ENCODE data around the gene CD226. TPM values are rescaled to one million over a fixed set of nuclear protein-coding genes. Genes with fewer than 3 reads are reported as not detected.
A peak's percentile ranks its signal among the peaks of the same experiment; 100 is the strongest.
"Not testable (repeated sequence)": the region's sequence is repeated elsewhere in the genome, so short reads cannot be mapped to it uniquely, and the experiment has no call there.

Gene CD226
- polyA plus RNA-seq, 3 donors: 2.5 to 4.0 (median 3.3) TPM

DNA sequence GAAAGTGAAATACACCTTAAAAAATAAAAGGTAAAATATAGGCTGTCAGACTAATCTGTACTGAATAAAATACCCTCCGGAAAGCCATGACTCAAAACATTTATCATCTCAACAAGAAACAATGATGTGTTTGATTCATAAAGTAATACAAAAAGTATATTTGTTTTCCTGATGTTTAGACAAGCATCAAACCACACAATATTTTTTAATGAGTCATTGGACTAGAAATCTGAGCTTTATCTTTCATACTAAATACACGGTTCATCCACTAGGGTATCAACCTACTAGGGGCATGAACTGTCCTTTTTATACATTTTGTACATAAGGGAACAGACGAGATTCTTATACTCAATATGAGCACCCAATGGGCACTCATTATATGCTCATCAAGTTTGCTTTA, 31.3 kb downstream of the CD226 start:
- DNase-seq (ENCODE audit: low read depth in 3 of 3, low spot score in 2 of 3): no peak

DNA sequence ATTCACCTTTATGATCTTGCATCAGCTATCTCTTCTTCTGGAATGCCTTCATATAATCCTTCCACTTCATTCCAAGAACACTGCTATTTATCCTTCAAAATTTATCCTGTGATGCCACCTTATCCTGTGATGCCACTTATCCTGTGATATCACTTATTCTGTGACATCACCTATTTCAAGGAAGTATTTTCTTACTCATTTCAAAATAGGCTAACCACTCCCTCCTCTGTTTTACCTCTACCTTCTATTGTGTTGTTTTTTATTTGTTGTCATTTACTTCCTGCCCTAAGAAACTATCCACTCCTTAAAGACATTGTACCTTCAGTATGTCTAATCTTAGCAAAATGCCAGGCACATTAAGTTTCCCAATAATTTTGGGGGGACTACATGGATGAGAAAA, 38.8 kb downstream of the CD226 start:
- no peak for DNase-seq (ENCODE audit: low read depth in 3 of 3, low spot score in 2 of 3)

DNA sequence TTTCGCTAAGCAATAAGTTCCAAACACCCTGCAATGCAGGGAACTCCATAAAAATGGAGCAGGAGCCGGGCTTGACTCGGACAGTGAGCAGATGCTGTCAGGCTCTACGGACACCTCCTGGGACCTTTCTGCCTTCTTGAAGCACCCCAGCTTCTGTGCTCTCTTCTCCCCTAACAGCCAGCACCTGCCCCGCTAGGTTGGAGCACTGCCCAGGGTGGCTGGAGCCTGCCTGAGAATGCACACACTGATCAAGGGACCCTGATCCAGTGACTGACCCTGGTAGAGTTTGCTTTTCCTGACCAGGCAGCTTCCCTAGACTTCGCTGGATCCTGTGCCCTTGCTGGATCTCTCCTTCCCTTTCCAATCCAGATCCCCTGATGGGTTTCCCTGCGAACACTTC, 40.9 kb downstream of the CD226 start:
- no peak for DNase-seq (ENCODE audit: low read depth in 3 of 3, low spot score in 2 of 3)

DNA sequence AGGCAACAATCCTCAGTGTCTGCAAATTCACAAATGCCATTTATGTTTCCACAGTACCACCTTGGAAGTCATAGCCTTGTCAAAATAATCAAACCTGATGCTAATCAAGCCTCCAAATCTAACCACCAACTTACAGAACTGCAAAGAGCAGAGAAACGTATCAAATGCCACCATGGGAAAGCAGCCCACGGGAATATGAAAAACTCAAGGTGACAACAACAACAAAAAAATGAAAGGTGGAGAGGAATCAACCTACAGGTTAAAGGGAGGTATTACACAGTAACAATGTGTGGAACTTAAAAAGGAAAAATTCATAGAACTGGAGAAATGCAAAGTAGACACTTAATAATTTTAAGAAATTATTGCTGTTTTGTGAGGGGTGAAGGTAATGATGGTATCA, 46.7 kb downstream of the CD226 start:
- no peak for DNase-seq (ENCODE audit: low read depth in 3 of 3, low spot score in 2 of 3)

DNA sequence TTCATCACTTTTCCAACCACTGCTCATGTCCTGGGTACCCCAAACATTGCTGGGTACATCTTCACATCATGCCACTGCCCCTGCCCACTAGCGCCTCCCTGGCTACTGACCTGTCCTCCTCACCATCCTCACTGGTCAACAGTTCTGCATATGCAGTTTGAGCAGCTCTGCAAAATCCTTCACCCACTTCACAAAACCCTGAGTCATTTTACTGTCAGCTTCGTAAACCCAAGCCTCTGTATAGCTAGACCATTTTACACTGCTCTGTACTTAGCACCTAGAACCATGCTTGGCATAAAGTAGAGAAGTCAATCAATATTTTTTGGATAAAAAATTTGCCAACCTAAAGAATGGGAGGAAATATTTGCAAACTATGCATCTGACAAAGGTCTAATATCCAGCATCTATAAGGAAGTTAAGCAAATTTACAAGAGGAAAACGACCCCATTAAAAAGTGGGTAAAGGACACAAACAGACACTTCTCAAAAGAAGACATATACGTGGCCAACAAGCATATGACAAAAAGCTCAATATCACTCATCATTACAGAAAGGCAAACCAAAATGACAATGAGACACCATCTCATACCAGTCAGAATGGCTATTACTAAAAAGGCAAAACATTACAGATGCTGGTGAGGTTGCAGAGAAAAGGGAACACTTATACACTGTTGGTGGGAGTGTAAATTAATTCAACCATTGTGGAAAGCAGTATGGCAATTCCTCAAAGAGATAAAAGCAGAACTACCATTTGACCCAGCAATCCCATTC, 48.3 kb downstream of the CD226 start:
- not testable (repeated sequence) for DNase-seq (ENCODE audit: low read depth in 3 of 3, low spot score in 2 of 3)

DNA sequence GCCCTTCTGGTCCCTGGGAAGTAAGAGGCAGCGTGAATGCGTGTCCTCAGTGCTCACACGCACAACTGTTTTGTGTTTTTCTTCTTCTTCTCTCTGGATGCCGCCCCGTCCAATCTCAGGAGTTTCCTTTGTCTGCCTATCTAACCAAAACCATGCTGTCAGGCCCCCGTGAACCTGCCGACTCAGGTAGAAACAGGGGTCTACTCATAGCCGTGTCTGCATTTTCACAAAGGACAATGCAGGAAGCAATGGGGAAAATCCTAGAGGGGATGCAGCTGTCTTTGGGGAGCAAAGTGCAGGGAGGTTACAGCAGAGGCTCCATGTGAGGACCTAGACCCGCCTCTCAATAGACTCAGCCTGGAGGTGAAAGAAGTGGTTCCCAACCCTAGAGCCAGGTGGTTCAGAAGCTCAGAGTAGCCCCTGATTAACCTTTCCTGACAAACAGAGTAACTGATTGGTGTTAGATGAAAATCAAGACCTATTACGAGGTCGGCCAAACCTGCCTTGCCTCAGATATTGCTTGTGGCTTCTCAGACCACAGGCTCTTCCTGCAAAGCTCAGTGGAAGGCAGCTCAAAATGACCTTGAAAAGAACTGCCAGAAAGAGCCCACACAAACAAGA, 49.3 kb downstream of the CD226 start:
- DNase-seq (ENCODE audit: low read depth in 3 of 3, low spot score in 2 of 3): no peak

DNA sequence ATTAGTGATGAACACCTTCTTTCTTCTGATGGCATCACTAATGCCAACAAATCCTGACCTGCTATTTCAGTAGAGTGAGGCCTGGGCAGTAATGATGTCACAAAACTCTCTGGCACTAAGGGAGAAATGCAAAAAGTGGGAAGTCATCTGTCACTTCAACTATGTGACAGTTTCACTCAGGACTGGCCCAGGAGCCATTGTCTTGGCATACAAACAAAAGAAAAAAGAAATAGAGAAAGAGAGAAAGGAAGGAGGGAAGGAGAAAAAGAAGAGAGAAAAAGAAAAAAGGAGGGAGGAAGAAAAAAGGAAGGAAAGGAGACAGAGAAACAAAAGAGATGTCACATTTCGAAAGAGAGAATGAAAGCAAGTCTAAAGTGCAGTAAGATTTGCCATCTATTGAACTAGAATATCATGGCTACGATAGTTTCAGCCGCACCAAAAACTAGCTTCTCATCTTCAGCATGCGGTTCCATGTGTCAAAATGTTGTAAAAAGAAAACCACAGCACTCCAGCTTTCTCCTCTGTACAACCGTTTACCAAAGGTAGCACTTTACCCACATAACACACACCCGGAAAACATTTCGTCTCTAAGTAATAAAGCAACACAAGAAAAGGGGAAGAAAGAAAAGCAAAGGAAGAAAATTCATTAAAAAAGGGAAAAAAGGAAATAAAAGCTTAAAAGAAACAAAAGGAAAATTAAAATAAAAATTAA, 50.1 kb downstream of the CD226 start:
- DNase-seq (ENCODE audit: low read depth in 3 of 3, low spot score in 2 of 3): no peak

DNA sequence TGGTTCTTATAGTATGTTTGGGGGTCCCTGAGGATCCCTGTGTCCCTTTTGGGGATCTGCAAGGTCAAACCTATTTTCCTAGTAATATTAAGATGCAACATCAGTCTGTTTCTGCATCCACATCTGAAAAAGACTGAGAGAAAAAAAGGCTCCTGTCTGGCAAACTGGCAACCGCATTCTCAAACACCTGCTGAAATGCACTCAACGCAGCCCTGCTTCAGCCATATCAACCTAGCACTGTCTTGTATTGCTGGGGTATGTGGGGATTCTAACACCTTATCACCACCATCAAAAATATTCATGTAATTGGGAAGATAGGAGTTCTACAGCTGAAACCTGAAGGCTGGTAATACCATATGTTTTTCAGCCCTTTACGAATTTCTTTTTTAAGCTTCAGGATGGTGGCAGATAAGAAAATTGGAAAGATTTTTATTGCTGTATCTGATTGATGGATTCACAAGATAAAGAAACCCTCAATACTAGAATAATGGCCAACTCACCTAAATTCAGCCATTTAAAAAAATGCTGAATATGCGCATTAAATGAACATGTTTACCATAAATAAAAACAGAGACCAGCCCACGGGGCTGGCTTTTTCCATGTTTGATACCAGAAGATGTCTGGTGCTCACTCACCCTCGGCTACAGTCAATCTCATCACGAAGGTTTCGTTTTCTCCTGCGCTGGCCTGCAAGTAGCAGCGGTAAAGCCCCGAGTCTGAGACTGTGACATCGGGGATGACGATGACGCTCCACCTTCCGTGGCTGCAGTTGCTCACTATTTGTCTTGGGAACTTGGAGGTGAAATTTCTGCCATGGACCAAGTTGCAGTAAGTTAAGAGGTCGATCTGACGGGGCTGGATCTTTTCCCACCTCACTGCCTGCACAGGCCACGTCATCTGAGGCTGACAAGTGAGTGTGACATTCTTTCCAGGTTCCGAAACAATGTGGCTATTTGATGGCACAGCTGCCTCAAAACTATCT, 52.3 kb downstream of the CD226 start:
- DNase-seq (ENCODE audit: low read depth in 3 of 3, low spot score in 2 of 3): no peak

DNA sequence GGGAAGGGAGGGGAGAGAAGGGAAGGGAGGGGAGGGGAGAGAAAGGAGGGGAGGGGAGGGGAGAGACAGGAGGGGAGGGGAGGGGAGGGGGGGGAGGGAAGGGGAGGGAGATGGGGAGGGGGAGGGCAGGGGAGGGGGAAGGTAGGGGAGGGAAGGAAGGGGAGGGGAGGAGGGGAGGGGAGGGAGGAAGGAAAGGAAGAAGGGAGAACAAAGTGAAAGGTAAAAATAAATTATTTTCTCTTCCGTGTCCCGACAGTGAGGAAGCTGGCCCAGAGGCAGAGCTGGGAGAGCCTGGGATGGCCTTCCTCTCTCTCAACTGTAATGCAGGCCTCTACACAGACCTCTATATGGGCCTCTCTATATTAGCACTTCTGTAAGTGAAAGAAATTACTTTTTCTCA, 53.2 kb downstream of the CD226 start:
- DNase-seq (ENCODE audit: low read depth in 3 of 3, low spot score in 2 of 3): no peak

DNA sequence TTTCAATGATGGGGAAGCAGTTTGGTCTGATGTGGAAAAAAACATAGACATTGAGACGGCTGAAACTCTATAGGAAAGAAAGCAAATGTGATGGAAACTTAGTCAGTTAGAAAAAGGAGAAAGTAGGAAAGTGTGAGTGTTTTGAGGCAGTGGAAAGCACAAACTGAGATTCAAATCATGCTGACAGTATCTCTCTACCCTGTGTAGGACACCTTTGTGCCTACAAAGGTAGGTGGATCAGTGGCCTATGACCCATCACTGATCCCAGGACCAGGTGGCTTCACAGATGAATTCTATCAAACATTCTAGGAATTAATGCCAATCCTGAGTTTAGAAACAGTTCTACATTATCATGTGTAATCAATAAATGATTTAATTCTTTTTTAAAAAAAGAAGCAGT, 57.1 kb downstream of the CD226 start:
- DNase-seq (ENCODE audit: low read depth in 3 of 3, low spot score in 2 of 3): no peak

DNA sequence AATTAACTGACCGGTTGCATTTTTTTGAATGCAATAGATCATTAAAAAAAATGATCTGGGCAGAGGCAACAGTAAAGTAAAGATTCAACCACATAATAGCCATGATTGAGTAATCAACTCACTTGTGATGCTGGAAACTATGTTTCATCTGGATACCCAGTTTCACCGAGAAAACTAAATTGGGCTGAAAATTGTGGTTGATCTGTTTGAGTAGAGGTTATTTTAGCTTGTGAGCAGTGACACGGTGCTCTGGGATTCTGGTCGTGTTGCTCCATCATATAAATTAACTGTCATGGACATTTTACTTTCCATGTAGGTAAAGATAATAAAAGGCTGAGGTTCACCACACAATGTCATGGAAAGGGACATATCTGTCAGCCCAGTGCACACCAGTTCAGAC, 58.7 kb downstream of the CD226 start:
- DNase-seq (ENCODE audit: low read depth in 3 of 3, low spot score in 2 of 3): no peak

DNA sequence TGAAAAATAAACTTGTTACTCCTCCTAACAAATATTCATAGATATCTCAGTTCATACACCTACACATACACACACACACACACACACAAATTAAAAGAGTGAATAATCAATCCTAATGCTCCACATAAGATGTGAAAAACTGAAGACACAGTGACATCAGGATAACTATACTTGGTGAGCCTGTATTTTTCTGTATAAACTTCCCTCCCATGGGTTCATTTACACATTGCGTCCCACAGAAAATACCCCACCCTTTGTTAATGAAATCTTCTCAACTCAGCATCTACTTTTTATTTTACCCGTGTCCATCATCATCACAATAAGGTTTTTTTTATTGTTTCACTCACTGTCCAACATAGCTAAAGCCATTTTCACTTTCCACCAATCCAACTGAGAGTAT, 60.4 kb downstream of the CD226 start:
- DNase-seq (ENCODE audit: low read depth in 3 of 3, low spot score in 2 of 3): no peak

DNA sequence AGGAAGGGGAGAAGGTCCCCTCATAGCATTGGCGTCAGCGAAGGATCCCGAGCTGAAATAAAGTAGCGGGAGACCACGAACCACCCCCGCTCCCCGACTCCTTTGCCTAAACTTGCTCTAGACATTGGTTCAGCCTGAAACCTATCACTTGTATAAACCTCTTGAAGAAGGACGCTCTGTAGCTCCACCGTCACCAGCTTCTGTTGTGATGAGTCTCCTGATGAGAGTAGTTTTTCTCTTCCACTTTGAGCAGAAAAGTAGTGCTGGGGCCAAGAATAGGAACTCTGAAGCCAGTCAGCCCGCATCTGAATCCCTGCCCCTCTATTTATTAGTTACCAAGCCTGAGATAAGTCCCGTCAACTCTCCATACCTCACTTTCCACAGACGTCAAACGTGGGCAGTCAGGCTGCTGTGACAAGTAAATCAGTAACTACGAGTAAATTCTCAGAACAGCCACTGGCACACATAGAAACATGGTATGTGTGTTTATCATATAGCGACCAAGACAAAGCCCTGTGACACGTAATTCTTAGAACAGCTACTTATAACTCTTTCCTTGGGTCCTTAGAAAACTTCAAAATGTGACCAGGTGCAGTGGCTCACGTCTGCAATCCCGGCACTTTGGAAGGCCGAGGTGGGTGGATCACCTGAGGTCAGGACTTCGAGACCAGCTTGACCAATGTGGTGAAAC, 61.7 kb downstream of the CD226 start:
- no peak for DNase-seq (ENCODE audit: low read depth in 3 of 3, low spot score in 2 of 3)

DNA sequence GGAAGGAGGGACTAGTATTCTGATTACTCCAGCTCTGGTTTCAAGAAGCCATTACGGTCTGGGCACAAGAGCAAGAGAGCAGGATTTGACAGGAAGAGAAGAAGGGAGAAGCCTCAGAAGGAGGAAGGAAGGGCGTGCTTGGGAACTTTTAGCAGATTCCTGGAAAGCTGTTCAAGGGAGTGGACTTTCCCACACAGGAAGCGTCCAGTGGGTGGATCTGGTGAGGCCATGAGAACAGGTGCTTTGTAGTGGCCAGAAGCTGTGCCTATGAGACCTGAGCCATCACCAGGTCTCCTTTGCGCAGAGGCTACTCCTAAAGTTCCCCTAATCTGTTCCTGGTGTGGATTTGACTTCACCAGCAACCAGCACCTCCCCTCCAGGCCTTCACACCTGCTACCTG, 62.3 kb downstream of the CD226 start:
- no peak for DNase-seq (ENCODE audit: low read depth in 3 of 3, low spot score in 2 of 3)

DNA sequence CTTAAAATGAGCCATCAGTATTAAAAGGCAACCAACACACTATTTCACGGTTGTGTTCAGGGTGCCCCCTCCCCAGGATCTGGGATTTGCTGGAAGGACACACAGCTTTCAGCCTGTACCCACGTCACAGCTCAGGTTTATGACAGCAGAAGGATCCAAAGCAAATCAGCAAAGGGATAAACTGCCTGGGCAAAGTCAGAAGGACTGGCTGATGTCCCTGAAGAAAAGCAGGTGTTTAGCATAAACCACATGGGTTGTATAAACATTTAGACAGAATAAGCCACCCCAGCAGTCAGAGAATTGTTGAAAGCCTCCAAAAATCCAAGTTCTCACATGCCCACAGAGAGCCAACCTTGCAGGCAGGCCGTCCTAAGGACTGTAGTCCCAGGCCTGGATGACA, 63.9 kb downstream of the CD226 start:
- no peak for DNase-seq (ENCODE audit: low read depth in 3 of 3, low spot score in 2 of 3)

DNA sequence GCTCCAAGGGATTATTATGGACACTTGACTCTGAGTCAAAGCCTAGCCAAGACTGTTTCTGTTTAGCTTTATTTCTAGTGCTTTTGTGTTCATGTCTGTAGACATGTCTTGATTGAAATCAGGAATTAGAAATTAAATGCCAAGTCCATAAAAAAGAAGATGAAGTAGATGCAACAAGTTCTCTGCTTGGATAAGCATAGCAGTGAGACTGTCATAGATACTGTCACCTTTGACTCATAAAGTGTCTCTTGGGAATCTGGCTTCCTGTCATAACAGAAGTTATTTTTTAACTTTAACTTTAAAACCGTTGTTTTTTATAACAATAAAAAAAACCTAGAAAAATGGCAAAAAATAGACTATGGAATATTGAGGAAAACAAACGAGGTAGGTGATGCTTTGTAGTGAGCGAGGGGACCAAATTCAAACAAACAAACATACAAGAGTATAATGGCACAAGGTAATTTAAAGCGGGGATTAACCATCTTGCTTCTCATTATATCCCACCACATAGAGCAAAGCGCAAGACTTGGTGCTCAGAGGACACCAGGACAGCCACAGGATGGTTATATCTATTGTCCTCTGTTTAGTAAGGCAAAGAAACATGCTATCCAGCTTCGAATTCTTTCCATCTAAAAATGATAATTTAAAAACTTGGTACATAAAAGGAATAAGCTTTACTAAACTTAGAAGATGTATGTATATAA, 64.6 kb downstream of the CD226 start:
- DNase-seq (ENCODE audit: low read depth in 3 of 3, low spot score in 2 of 3): no peak

DNA sequence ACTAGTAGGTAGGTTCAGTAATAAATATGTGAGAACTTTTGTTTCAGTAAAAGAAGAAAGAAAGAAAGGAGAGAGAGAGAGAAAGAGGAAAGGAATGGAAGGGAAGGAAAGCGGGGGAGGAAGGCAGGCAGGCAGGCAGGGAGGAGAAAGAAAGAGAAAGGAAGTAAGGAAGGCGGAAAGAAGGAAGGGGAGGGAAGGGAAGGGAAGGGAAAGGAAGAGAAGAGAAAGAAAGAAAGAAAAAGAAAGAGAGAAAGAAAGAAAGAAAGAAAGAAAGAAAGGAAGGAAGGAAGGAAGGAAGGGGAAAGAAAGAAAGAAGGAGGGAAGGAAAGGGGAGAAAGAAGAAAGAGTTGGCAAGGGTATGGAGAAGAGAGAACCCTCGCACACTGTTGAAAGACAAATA, 67.6 kb downstream of the CD226 start:
- no peak for DNase-seq (ENCODE audit: low read depth in 3 of 3, low spot score in 2 of 3)

DNA sequence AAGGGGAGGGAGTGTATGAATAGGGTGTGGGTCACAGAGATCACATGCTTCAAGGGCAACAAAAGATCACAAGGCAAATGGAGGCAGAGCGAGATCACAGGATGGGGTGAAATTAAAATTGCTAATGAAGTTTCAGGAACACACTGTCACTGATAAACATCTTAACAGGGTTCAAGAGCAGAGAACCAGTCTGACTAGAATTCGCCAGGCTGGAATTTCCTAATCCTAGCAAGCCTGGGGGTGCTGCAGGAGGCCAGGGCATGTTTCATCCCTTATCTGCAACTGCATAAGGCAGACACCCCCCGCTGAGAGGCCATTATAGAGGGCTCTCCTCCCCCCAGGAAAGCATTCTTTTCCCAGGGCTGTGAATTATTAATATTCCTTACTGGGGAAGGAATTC, 68.6 kb downstream of the CD226 start:
- DNase-seq (ENCODE audit: low read depth in 3 of 3, low spot score in 2 of 3): not testable (repeated sequence)

DNA sequence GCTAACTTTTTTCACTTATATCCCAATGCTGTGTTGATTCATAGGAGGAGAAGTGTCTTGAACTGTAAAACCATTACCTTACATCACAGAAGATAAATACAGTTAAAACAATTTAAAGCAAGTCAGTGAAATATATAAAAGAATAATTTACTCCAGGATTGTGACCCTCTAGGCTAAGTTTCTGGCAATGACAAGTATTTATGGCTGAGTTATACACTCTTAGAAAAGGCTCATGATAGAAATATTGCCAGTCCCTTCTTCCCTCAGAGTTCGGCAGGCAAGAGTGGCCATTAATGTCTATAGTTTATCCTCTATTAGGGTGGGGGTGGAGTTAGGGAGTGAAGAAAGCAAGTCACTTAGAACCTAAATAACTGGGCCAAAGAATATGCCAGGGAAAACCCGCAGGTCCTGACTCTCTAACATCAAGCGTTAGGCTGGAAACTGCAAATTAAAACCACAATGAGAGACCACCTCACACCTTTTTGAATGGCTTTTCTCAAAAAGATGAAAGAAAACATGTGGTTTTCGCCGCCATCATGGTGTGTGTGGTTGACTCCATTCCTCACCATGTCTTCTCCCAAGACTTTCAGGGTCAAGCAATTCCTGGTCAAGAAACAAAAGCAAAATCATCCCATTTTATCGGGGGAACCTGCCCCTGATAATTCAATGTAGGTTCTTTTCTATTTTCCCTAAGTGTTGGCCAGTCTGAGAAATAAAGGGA, 69.3 kb downstream of the CD226 start:
- peak in 1 of 3 donors; percentile 13 for DNase-seq (ENCODE audit: low read depth in 3 of 3, low spot score in 2 of 3)
